Liver (tissue), 9 donors: ENCODE measurements around the gene ZDHHC14. TPM values are rescaled to one million over a fixed set of nuclear protein-coding genes. Genes with fewer than 3 reads are reported as not detected.

Experiments
- DNase-seq: peaks from one replicate; pipeline ENCODE4 v3.0.0-alpha.2; 2017; ENCODE audit warnings: low spot score
- H3K27ac ChIP-seq, 2 donors: one replicate each; pipeline ENCODE4 v1.7.0; 2013; ENCODE audit warnings: inconsistent platforms in 2 of 2, low read length in 2 of 2, control low read depth in 1 of 2, low read depth in 1 of 2, mild to moderate bottlenecking in 1 of 2
- H3K27me3 ChIP-seq, 4 donors: one replicate each; pipeline versions ENCODE4 v1.6.1 to v1.7.0; 2013; ENCODE audit warnings: low read length in 3 of 4, inconsistent platforms in 1 of 4, mild to moderate bottlenecking in 1 of 4, moderate library complexity in 1 of 4; ENCODE audit not compliant: control insufficient read depth in 4 of 4, insufficient read depth in 4 of 4
- H3K36me3 ChIP-seq, 4 donors: one replicate each; pipeline versions ENCODE4 v1.6.1 to v1.7.0; 2013; ENCODE audit warnings: low read length in 3 of 4, mild to moderate bottlenecking in 3 of 4, low read depth in 1 of 4, moderate library complexity in 1 of 4; ENCODE audit not compliant: control insufficient read depth in 4 of 4, insufficient read depth in 3 of 4
- H3K4me1 ChIP-seq, 4 donors: one replicate each; pipeline versions ENCODE4 v1.6.1 to v1.7.0; 2013; ENCODE audit warnings: low read length in 3 of 4, mild to moderate bottlenecking in 3 of 4, moderate library complexity in 1 of 4; ENCODE audit not compliant: control insufficient read depth in 4 of 4, insufficient read depth in 4 of 4
- H3K4me3 ChIP-seq, 3 donors: one replicate each; pipeline versions ENCODE4 v1.6.1 to v1.7.0; 2013; ENCODE audit warnings: low read length in 3 of 3, control low read depth in 1 of 3, low read depth in 1 of 3, mild to moderate bottlenecking in 1 of 3
- H3K9ac ChIP-seq, 2 donors: one replicate each; pipeline ENCODE4 v1.7.0; 2013; ENCODE audit warnings: low read length in 2 of 2, mild to moderate bottlenecking in 2 of 2, moderate library complexity in 2 of 2, control low read depth in 1 of 2, low read depth in 1 of 2
- H3K9me3 ChIP-seq, 4 donors: one replicate each; pipeline versions ENCODE4 v1.6.1 to v1.7.0; 2013; ENCODE audit warnings: low read length in 3 of 4; ENCODE audit not compliant: control insufficient read depth in 4 of 4
- CTCF ChIP-seq: fragments of 150-350 bp; IDR thresholded peaks from 2 replicates; pipeline ENCODE4 v1.5.1; 2017; ENCODE audit warnings: improper control_type of control experiment, low read depth, low read length; ENCODE audit not compliant: missing input control
- EGR1 ChIP-seq, 2 donors: IDR thresholded peaks; 2 replicates each; pipeline ENCODE4 v1.6.1; 2016 to 2018; ENCODE audit warnings: antibody characterized with exemption in 2 of 2, low read depth in 2 of 2
- FOXA1 ChIP-seq: IDR thresholded peaks from 2 replicates; pipeline ENCODE4 v1.6.1; 2016; ENCODE audit warnings: antibody characterized with exemption
- FOXA2 ChIP-seq: IDR thresholded peaks from 2 replicates; pipeline ENCODE4 v1.6.1; 2016; ENCODE audit warnings: antibody characterized with exemption
- GABPA ChIP-seq, 2 donors: IDR thresholded peaks in 1 of 2; conservative IDR thresholded peaks in 1 of 2; 2 replicates each; pipeline ENCODE4 v1.6.1; 2016; ENCODE audit warnings: antibody characterized with exemption in 2 of 2, mild to moderate bottlenecking in 1 of 2, moderate library complexity in 1 of 2
- HNF4A ChIP-seq, 2 donors: conservative IDR thresholded peaks; 2 replicates each; pipeline ENCODE4 v1.6.1; 2016; ENCODE audit warnings: antibody characterized with exemption in 2 of 2, mild to moderate bottlenecking in 2 of 2
- HNF4G ChIP-seq: IDR thresholded peaks from 2 replicates; pipeline ENCODE4 v1.6.1; 2016; ENCODE audit warnings: antibody characterized with exemption
- JUND ChIP-seq, 2 donors: IDR thresholded peaks; 2 replicates each; pipeline ENCODE4 v1.6.1; 2016; ENCODE audit warnings: antibody characterized with exemption in 2 of 2
- NR2F2 ChIP-seq: IDR thresholded peaks from 2 replicates; pipeline ENCODE4 v1.6.1; 2016; ENCODE audit warnings: antibody characterized with exemption
- RAD21 ChIP-seq, 2 donors: IDR thresholded peaks; 2 replicates each; pipeline ENCODE4 v1.6.1; 2016; ENCODE audit warnings: antibody characterized with exemption in 2 of 2, mild to moderate bottlenecking in 2 of 2
- REST ChIP-seq: IDR thresholded peaks from 2 replicates; pipeline ENCODE4 v1.6.1; 2016; ENCODE audit warnings: antibody characterized with exemption, mild to moderate bottlenecking
- RXRA ChIP-seq, 2 donors: IDR thresholded peaks; 2 replicates each; pipeline ENCODE4 v1.6.1; 2017 to 2018; ENCODE audit warnings: antibody characterized with exemption in 2 of 2, mild to moderate bottlenecking in 1 of 2
- SP1 ChIP-seq: IDR thresholded peaks from 2 replicates; pipeline ENCODE4 v1.6.1; 2018; ENCODE audit warnings: antibody characterized with exemption, mild to moderate bottlenecking
- TAF1 ChIP-seq: conservative IDR thresholded peaks from 2 replicates; pipeline ENCODE4 v1.6.1; 2016; ENCODE audit warnings: antibody characterized with exemption, mild to moderate bottlenecking
- YY1 ChIP-seq: IDR thresholded peaks from 2 replicates; pipeline ENCODE4 v1.6.1; 2016; ENCODE audit warnings: antibody characterized with exemption, mild to moderate bottlenecking
- ZBTB33 ChIP-seq: IDR thresholded peaks from 2 replicates; pipeline ENCODE4 v1.6.1; 2016; ENCODE audit warnings: antibody characterized with exemption
- WGBS: extraction: QIAGEN DNeasy Blood & Tissue Kit; methylation state at CpG from one replicate; pipeline ENCODE4 v1.1.7; 2013; 5-methylcytosine and 5-hydroxymethylcytosine counted together
- polyA plus RNA-seq, 2 donors: library from polyadenylated mRNA; stranded (reverse) in 1 of 2; unstranded in 1 of 2; fragments of 200-250 nt in 1 of 2; fragments of >200 nt in 1 of 2; fragmentation: Nextera tagmentation in 1 of 2; extraction: Ambion mirVana in 1 of 2; gene quantifications; one replicate each; pipeline versions ENCODE4 v1.2.1 to v1.2.3, GENCODE V29; 2013 to 2015
- total RNA-seq, 2 donors: library from RNA; depleted of rRNA; stranded (reverse); fragments of >200 nt; gene quantifications; one replicate each; pipeline ENCODE4 v1.2.3, GENCODE V29; 2014
- TF ChIP-seq, protein P1 (sequence below): IDR thresholded peaks from 2 replicates; pipeline ENCODE4 v1.6.1; 2016; ENCODE audit warnings: antibody characterized with exemption
- TF ChIP-seq, protein P2 (sequence below): IDR thresholded peaks from 2 replicates; pipeline ENCODE4 v1.6.1; 2016; ENCODE audit warnings: antibody characterized with exemption
- donor health status: healthy.
- donor health status: healthy.
- donor health status: healthy.
- donor health status: healthy.
- donor health status: healthy.

ZDHHC14 gene
- total and polyA plus RNA-seq, 4 donors: 4.4 to 11.7 (median 8.4) TPM

- H3K27me3 ChIP-seq: no peaks in the 10 kb centered on the region
- DNase-seq: no peak
- TF ChIP-seq FOXA2: no peak
- TF ChIP-seq HNF4A (conservative IDR thresholded peaks at IDR 0.05): no peak
- no peak for TF ChIP-seq TAF1
- TF ChIP-seq EGR1 (IDR thresholded peaks at IDR 0.05; ENCODE audit: low read depth in 2 of 2): no peak
- TF ChIP-seq YY1: no peak
- TF ChIP-seq ZBTB33: no peak
- no peak for TF ChIP-seq FOXA1
- no peak for TF ChIP-seq JUND (IDR thresholded peaks at IDR 0.05)
- no peak for TF ChIP-seq REST
- TF ChIP-seq GABPA (IDR thresholded peaks at IDR 0.05 in 1 of 2, conservative IDR thresholded peaks at IDR 0.05 in 1 of 2): no peak
- TF ChIP-seq CTCF: no peak
- no peak for TF ChIP-seq SP1
- no peak for TF ChIP-seq NR2F2
- TF ChIP-seq, protein P1, sequence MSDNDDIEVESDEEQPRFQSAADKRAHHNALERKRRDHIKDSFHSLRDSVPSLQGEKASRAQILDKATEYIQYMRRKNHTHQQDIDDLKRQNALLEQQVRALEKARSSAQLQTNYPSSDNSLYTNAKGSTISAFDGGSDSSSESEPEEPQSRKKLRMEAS: no peak
- no peak for TF ChIP-seq RAD21 (IDR thresholded peaks at IDR 0.05)
- no peak for TF ChIP-seq HNF4G
- no peaks in the 10 kb centered on the region for H3K36me3 ChIP-seq
- H3K4me3 ChIP-seq: no peak overlapping the region
- H3K9ac ChIP-seq: no peak overlapping the region
- H3K9me3 ChIP-seq: no peaks in the 10 kb centered on the region
- 66% methylated on average over 5 of the region's 5 CpGs for WGBS
- H3K27ac ChIP-seq: no peak overlapping the region
- H3K4me1 ChIP-seq: no peaks in the 10 kb centered on the region
Measured at GRCh38 chr6:157486572-157486971, 105.6 kb downstream of the ZDHHC14 start.

GRCh38 chr6:157487110-157487773 is 106.3 kb downstream of the ZDHHC14 start:
- Histone ChIP-seq H3K4me3 (no peak overlapping the region), H3K27me3 (no peaks in the 10 kb centered on the region), H3K27ac (no peak overlapping the region), H3K36me3 (no peaks in the 10 kb centered on the region), H3K9ac (no peak overlapping the region), H3K4me1 (no peaks in the 10 kb centered on the region), H3K9me3 (no peaks in the 10 kb centered on the region)
- TF ChIP-seq GABPA (IDR thresholded peaks at IDR 0.05 in 1 of 2, conservative IDR thresholded peaks at IDR 0.05 in 1 of 2): no peak
- no peak for TF ChIP-seq NR2F2
- TF ChIP-seq CTCF: no peak
- no peak for TF ChIP-seq FOXA1
- TF ChIP-seq HNF4G: no peak
- TF ChIP-seq ZBTB33: no peak
- no peak for TF ChIP-seq RAD21 (IDR thresholded peaks at IDR 0.05)
- TF ChIP-seq HNF4A (conservative IDR thresholded peaks at IDR 0.05): no peak
- TF ChIP-seq RXRA (IDR thresholded peaks at IDR 0.05): no peak
- TF ChIP-seq, protein P1: no peak
- TF ChIP-seq, protein P2, sequence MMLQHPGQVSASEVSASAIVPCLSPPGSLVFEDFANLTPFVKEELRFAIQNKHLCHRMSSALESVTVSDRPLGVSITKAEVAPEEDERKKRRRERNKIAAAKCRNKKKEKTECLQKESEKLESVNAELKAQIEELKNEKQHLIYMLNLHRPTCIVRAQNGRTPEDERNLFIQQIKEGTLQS: no peak
- no peak for DNase-seq
- 94% methylated on average over 8 of the region's 8 CpGs for WGBS
